Measurements from ENCODE around the gene SUGCT. TPM values are rescaled to one million over a fixed set of nuclear protein-coding genes. Genes with fewer than 3 reads are reported as not detected.

SUGCT gene
- total and polyA plus RNA-seq, 2 of the 8 experiments (the other 6 are each of a cell fraction or from before 2014, with no cell fraction given), result 2.8 to 5.4 TPM

DNA sequence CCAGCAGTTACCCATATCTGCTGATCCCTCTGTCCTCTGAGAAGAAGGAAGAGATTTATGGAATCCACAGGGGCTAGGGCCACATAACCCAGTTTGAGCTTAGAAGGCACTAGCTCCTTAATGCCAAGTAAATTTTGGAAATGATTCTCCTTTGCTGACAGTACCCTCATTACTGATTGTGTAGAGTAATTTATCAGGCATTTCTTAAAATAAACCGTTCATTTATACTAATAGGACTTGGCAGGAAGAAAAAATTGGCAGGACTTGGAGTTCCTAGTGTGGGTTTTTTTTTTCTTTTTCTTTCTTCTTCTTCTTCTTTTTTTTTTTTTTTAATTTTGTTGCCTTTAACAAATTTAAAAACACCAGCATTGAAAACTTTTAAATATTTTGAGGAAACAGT is 645.7 kb downstream of the SUGCT start (continued):
- TF ChIP-seq CHD1 (IDR thresholded peaks at IDR 0.05; ENCODE audit: low read depth, low read length), result no peak
- TF ChIP-seq, protein P1, sequence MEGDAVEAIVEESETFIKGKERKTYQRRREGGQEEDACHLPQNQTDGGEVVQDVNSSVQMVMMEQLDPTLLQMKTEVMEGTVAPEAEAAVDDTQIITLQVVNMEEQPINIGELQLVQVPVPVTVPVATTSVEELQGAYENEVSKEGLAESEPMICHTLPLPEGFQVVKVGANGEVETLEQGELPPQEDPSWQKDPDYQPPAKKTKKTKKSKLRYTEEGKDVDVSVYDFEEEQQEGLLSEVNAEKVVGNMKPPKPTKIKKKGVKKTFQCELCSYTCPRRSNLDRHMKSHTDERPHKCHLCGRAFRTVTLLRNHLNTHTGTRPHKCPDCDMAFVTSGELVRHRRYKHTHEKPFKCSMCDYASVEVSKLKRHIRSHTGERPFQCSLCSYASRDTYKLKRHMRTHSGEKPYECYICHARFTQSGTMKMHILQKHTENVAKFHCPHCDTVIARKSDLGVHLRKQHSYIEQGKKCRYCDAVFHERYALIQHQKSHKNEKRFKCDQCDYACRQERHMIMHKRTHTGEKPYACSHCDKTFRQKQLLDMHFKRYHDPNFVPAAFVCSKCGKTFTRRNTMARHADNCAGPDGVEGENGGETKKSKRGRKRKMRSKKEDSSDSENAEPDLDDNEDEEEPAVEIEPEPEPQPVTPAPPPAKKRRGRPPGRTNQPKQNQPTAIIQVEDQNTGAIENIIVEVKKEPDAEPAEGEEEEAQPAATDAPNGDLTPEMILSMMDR (IDR thresholded peaks at IDR 0.05; ENCODE audit: control extremely low read depth in 1 of 3, insufficient read depth in 1 of 3, low read depth in 1 of 3, low read length in 3 of 3), result no peak
